GM12874 (cell line): Measurements from ENCODE around the gene PRKG1.

Source experiments
- TF ChIP-seq, protein P1 (sequence below): IDR thresholded peaks from 2 replicates; pipeline ENCODE4 v1.5.1; 2011; ENCODE audit warnings: low read depth, mild to moderate bottlenecking, control low read depth, low read length, moderate library complexity; ENCODE audit not compliant: insufficient read depth

Gene PRKG1

DNA sequence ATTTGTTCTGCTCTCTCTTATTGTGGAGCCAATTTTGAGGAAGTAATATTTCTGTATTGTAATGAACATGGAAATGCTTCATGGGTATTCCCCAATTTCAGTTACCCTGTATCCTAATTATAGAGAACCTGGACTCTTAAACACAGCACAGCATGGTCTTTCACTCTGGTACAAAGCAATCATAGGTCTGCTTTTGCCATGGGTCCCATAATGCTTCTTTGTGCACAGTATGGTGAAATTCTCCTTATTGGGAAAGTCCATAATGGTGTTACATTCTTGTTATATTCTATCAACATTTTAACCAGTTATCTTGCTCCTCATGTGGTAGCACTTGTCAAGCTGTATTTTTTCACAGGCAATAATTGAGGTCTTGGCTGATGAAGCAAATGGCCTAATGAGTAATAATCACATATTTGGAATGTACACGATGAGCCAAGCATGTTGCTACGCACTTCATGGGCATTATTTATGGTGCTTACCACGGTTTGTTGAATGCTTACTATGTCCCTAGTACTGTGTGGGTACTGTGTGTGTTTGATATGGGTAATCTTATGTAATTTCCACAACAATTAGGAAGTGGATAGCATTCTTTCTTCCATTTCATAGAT, 42.9 kb downstream of the PRKG1 start:
- TF ChIP-seq, protein P1, sequence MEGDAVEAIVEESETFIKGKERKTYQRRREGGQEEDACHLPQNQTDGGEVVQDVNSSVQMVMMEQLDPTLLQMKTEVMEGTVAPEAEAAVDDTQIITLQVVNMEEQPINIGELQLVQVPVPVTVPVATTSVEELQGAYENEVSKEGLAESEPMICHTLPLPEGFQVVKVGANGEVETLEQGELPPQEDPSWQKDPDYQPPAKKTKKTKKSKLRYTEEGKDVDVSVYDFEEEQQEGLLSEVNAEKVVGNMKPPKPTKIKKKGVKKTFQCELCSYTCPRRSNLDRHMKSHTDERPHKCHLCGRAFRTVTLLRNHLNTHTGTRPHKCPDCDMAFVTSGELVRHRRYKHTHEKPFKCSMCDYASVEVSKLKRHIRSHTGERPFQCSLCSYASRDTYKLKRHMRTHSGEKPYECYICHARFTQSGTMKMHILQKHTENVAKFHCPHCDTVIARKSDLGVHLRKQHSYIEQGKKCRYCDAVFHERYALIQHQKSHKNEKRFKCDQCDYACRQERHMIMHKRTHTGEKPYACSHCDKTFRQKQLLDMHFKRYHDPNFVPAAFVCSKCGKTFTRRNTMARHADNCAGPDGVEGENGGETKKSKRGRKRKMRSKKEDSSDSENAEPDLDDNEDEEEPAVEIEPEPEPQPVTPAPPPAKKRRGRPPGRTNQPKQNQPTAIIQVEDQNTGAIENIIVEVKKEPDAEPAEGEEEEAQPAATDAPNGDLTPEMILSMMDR, result no peak

DNA sequence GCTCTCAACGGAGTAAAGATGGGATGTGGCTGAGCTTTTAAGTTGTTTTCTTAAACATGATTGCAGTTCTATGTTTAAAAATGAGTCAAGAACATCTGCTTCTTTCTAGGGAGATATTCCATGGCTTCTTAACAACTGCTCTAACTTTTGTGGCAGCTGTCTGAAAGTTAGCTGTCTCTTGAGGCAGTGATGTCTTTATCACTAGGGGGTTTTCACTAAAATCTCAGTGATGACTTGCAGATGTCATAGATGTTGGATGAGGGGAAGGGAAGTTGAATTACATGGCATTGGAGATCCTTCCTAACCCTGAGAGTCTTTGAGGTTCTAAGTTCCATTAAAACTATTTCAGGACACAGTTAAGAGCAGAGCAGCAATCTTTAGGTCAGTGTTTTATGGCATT, 43.5 kb downstream of the PRKG1 start:
- TF ChIP-seq, protein P1, result no peak

GRCh38 chr10:51119441-51119840, 45.2 kb downstream of the PRKG1 start:
- TF ChIP-seq, protein P1, result no peak

DNA sequence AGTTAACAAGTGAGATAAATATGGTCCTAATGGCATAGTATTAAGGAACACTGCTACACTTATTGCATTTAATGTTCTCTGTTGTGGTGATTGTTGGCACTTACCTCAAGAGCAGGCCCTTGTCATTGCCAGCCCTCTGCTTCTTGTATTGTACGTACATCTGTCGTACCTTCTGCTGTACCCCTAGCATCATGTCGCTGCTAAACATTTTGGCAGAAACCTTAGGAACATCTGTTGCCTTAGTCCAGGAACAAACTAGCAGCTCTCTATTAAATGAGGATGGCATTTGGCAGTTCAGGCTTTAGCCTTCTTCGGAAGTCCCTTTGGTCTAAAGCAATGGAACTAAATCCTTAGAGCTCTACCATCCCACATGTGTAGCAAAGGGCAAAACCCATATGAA, 47.6 kb downstream of the PRKG1 start:
- TF ChIP-seq, protein P1, result no peak

GRCh38 chr10:51124852-51125251, 50.6 kb downstream of the PRKG1 start:
- TF ChIP-seq, protein P1, result no peak

- TF ChIP-seq, protein P1, result no peak
Observed at GRCh38 chr10:51125518-51125917, 51.2 kb downstream of the PRKG1 start.

DNA sequence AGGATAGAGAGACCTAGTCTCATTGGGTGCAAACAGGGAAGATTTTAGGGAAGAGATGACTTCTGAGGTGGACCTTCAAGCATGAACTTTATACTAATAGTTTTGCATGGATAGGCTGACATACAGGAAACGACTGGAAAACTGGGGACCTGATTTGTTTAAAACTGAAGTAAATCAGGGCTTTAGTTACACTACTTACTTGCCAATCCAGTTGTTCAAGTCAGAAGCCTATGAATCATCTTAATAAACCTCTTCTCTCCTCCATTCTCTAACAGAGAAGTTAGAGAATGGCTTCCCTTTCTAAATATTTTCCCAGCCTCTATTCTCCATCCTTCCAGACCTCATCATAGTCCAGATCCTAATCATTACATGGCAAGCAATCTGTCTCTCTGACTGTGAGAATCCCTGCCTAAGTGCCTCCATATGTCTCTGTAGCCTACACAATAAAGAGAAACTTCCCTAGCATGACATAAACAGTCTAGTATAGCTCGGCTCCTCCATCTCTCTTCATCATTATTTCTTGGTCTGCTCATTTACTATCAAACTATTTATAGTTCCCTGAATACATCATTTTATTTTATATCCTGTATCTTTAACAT, 55.8 kb downstream of the PRKG1 start:
- TF ChIP-seq, protein P1, result no peak
